GM19468 (cell line): Measurements from ENCODE around the gene BICD1.
"Not testable (repeated sequence)": the region's sequence is repeated elsewhere in the genome, so short reads cannot be mapped to it uniquely, and the experiment has no call there.

Source experiments
- ATAC-seq: cut with Tn5 transposase; IDR thresholded peaks from one replicate; pipeline ENCODE4 v1.9.1; 2021; ENCODE audit warnings: mild to moderate bottlenecking, moderate library complexity, moderate number of reproducible peaks; ENCODE audit not compliant: unreplicated experiment; ENCODE audit errors: extremely low read depth

The BICD1 gene

DNA sequence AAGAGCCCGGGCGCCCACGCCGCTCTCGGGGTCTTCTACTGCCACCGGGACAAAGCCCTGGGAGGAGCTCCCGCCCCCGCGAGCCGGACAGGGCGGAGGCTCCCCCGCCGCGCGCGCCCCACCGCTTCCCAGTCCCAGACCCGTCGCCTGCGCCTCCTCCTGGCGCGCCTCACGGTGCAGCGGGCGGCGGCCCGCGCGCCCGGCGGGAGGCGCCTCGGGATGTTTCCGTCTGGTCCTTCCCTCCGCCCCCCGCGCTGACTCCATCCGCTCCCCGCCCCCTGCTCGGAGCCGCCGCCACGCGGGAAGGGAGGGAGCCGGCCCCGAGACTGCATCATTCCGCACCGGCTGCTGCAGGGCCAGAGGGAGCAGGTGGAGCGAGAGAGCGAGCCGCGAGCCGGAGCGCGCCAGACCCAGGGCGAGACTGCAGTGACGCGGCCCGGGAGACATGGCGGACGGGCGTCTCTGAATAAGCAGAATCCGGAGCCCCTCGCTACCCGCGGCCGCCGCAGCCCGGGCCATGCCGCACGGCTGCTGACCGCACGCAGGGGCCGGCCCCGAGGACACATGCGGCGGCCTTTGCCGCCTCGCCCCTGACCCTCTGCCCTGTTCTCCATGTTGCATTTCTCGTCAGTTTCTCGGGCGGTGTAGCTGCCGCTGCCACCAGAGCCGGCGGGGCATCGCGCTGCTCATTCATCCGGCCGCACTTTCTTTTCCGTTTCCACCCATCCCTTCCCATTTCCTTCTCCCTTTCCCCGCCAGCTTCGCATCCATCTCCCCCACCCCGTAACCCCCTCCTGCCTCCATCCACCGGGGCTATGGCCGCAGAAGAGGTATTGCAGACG, at the start of gene BICD1:
Gene BICD1 (plus strand): TSS at position 331 of the 842 bp plus-strand sequence. CDS start 485 bp downstream, at position 816.
- ATAC-seq = peak; percentile 66

DNA sequence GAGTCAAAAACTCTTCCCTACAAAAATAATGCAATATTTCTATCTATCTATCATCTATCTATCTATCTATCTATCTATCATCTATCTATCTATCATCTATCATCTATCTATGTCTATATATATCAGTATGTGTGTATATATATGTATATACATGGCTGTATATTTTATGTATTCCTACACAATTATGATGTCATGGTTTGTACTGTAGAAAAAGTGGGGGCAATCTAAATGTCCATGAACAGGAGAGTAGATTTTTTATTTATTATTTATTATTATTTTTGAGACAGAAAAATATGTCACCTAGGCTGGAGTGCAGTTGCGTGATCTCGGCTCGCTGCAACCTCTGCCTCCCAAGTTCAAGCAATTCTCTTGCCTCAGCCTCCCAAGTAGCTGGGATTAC, 45.6 kb upstream of the BICD1 start:
- ATAC-seq = no peak

DNA sequence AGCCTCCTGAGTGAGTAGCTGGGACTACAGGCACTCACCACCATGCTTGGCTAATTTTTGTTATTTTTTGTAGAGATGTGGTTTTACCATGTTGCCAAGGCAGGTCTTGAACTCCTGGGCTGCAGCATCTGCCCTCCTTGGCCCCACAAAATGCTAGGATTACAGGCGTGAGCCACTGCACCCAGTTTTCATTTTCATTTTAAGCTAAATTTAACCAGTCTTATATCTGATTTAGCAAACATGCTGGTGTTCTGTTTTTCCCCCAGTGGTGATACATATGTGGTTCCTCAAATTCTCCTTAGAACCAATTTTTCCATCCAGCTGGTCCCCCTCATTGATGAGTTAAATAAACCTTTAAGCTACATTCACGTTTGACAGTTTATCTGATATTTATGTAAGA, 43.8 kb upstream of the BICD1 start:
- no peak for ATAC-seq

DNA sequence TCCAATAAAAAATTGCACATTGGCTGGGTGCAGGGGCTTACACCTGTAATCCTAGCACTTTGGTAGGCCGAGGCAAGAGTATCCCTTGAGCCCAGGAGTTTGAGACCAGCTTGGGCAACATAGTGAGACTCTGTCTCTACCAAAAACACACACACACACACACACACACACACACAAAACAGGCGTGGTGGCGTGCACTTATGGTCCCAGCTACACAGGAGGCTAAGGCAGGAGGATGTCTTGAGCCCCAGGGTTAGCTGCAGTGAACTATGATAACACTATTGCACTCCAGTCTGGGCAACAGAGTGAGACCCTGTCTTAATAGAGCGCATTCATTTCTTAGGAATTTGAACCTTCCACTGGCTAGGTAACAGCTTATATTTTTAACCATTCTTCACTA, 42.9 kb upstream of the BICD1 start:
- no peak for ATAC-seq

DNA sequence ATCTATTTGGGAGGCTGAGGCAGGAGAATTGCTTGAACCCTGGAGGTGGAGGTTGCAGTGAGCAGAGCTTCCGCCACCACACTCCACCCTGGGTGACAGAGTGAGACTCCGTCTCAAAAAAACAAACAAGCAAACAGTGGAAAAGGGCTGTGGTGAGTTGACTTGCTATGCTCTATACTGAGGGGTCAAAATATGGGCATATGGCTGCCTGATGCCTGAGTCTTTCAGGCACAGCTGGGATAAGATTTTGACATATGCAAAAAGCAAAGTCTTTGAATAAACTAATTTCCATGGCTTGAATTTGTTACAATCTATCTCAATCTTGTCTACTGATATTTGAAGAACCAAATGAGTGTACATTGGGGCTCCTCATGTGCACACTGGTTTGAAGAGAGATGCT, 40.4 kb upstream of the BICD1 start:
- no peak for ATAC-seq

DNA sequence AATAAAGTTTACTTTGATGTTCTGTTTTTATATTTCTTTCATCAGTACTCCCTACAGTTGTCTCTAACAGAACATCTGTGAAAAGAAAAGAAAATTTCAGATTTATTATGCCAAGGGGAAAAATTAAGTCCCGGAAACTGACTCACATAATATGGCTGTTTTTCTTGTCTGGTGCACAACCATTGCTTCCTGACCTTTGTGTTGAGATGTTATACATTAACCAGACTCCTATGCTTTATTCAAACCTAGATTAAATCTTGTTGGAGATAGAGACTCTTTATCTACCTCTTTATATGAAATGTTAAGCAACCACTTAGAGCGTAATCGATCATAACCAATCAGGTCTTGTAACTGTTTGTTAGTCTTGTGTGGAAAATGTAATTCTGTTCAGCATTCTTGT, 37.6 kb upstream of the BICD1 start:
- ATAC-seq = no peak

DNA sequence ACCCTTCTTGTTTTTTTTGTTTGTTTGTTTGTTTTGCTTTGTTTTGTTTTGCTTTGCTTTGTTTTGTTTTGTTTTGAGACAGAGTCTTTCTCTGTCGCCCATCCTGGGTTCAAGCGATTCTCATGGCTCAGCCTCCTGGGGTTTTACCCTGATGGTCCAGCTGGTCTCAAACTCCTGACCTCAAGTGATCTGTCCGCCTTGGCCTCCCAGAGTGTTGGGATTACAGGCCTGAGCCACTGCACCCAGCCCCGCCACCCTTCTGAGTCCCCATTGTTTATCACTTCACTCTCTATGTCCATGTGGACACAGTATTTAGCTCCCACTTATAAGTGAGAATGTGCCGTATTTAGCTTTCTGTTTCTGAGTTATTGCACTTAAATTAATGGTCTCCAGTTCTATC, 36.9 kb upstream of the BICD1 start:
- ATAC-seq = no peak

DNA sequence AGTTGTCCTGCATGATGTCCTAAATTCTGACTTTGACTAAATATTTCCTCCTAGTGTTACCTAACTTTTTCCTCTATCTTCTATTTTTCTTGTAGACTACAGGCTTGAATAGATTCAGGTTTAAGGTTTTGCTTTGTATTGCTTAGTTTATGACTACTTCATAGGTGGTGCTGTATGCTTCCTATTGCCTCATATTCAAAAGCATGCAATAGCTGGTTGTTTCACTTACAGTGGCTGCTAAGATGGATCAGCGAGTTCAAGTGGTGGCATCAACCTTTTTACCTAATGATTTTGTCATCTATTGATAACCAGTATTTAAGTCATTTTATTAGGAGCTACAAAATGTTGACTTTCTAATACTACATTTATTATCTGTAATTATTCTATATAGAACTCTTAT, 36.3 kb upstream of the BICD1 start:
- no peak for ATAC-seq

DNA sequence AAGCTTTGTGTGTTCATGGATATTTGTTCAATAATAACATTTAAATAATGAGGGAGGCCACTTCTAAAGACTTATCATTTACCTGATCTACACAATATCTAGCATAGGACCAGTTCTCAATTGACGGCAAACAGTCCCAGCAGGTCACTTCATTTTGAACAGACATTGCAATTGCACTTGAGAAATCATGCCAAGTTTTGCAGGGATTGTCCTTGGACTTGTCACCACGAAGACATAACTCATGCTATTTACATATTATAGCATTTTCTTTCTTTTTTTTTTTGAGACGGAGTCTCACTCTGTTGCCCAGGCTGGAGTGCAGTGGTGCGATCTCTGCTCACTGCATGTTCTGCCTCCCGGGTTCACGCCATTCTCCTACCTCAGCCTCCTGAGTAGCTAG, 34.5 kb upstream of the BICD1 start:
- ATAC-seq = no peak

DNA sequence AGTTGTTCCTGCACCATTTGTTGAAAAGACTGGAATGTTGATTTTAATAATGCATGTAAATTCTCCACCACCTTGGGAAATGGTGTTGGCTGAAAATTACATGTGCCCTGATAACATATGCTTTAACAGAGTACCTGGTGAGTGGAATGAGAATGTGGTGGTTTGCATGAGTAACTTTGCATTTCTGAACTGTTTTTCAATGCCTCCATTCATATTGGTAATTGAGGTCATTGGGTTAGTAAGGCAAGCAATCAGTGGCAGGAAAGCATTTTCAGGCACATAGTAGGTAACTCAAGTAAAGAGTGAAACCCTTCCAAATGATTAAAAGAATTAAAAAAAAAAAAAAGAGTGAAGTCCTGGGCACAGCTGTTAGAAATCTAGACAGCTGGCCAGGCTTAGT, 32.2 kb upstream of the BICD1 start:
- no peak for ATAC-seq

DNA sequence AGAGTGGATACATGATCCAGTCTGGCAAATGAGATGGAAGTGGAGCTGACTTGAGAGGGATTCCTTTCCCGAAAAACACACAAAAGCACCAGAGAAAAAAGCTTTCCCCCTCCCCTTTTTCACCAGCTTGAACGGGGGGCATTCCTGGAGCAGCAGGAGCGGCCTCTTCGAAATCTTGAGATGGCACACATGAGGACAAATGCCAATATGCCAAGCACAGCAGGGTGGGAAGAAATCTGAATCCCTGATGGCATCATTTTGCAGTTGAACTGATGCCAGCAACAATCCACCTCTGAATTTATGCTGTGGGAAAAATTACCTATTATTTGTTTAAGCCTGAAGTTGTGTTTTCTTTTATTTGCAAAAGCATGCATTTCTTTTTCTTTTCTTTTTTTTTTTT, 29.7 kb upstream of the BICD1 start:
- ATAC-seq = no peak

DNA sequence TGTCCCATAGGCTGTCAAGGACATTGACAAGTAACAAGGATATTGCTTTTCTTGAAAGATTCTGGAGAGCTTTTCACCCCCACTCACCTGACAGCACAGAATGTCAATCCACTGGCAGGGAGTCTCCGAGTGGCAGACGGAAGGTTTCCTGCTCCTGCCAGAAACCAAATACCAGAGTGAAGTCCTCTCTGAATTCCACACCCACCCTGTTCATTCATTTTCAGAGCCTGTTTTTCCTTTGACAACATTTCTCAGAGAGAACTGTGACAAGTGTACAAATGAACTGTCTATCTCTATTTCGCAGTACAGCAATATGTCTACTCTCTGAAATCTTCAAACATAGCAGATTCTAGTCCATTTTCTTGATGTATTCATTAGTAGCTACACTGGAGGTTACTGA, 26.2 kb upstream of the BICD1 start:
- no peak for ATAC-seq

DNA sequence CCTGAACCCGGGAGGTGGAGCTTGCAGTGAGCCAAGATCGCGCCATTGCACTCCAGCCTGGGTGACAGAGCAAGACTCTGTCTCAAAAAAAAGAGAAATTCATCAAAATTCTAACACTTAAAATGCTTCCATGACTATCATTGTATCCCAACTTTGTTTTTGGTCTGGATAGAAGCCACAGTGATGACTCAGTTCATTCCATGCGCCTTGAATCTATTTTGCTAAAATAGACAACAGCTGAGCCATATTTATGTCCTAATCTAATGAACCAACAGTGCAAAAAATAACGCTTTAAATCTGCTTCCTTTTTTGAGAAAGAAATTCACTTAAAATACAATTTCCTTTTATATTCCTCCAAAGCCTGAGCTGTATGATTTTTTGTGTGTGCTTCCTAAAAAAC, 23.2 kb upstream of the BICD1 start:
- no peak for ATAC-seq

DNA sequence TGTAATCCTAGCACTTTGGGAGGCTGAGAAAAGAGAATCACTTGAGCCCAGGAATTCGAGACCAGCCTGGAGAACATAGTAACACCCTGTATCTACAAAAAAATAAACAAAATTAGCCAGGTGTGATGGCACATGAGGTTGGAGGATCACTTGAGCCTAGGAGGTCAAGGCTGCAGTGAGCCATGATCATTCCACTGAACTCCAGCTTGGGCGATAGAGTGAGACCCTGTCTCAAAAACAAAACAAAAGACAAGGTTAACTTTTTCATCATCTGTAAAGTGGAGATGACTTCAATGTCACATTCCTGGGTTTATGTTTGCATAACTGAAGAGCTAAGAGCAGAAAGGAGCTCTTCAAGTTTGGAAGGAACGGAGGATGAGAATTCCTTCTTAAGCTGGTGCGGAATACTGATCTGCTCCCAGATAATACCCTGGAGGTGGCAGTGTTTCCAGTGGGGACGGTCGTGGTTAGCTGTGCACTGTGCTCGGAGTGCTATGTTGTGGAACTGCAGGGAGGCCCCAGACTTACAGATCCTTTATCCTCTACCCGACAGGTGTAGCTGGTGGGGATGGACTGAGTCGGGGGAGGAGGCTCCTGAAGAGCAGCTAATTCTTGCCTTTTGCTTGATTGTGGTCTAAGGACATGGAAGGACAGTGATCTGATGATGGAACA, 22.5 kb upstream of the BICD1 start:
- no peak for ATAC-seq

DNA sequence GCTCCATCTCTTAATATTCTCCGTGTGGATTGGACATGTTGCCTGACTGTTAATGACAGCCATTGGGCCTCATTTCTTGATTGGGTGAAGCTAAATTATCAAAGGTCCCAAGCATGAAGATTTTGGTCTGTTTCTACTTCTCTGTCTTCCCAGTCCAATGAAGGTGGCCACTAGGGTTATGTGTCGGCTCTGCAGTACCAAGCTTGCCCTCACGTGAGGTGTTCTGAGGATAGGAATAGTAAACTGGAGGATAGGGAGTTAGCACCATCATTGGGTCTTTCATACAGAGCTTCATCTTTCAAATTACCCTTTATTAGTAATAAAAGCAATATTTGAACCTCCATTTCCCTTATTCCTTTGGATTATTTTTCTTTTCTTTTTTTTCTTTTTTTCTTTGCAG, 21.9 kb upstream of the BICD1 start:
- ATAC-seq = no peak

DNA sequence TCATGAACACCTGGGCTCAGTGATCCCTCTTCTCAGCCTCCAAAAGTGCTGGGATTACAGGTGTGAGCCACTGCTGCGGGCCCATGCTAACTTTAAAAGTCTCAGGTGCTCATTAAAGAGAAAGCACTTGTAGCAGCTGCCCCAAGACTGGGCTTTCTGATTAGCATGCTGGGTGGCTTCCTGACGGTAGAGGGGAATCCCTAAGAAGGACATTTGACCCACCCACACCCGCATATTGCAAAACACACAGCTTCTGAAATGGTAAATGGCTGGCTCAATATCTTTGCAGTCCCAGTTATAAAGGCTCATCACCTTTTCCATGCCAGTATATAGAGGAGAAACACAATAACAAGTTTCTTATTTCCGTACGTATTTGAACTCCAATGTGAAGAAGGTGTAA, 19.3 kb upstream of the BICD1 start:
- no peak for ATAC-seq

DNA sequence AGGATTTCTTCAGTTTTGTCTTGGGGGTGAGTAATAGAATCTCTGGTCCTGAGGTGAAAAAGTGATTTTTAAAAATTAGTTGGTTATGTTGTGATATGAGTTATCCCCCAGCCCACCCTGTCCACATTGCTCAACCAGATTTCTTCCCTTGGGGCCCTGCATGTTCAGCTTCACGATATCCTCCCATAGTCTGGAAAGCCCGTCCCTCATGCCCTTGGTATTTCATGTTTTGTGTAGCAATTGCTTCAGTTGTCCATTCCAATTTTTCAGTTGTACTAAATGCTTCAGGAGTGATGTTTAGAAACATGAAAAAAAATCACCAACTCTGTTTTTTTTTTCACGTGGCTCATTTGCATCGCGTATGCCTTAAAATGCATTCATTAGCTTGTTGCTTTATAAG, 17.5 kb upstream of the BICD1 start:
- no peak for ATAC-seq

DNA sequence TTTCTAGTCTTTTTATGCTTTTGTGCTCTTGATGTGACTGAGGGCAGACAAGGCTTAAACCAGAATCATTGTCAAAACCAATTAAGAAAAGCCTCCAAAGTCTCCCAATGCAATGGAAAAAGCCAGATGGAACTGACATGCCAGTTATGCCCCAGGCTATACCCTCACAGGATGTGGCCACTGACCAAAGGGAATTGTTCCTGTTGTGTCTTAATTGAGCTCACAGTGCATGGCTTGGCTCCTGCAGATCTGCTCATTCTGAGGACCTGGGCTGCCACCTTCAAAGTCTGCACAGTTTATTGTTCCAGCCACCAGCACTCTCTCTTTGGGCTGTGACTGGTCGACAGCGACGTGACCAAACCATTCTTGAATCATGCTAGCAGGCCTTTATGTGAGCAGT, 17.1 kb upstream of the BICD1 start:
- ATAC-seq = no peak

DNA sequence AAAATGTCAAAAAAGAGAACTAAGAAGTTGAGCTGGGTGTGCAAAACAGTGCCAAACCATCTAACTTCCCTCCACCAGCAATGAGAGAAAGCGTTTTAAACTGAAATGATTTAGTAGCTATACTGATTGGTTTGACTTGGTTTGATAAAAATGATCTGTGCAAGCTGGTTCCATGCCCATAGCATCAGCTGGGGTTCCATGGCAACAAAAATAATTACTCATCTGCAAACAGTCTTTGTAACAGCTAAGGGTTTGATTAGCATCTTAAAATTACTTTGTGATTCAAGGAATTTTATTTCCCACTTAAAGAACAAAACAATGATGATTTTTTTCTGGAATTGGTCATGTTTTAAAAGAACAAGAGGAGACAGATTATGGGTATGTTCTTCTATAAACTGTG, 15.0 kb upstream of the BICD1 start:
- ATAC-seq = no peak

DNA sequence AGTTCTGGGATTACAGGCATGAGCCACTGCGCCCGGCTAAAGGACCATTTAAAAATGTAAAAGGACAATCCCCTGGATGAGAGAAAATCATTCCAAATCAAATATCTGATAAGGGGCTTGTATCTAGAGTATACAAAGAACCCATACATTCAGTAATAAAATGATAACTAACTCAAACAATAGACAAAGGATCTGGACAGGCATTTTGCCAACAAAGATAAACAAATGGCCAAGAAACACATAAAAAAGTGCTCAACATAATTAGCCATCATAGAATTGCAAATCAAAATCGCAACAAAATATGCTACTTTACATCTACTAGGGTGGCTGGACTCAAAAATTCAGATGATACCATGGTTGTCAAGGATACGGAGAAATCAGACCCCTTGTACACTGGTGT, 8.5 kb upstream of the BICD1 start:
- no peak for ATAC-seq

DNA sequence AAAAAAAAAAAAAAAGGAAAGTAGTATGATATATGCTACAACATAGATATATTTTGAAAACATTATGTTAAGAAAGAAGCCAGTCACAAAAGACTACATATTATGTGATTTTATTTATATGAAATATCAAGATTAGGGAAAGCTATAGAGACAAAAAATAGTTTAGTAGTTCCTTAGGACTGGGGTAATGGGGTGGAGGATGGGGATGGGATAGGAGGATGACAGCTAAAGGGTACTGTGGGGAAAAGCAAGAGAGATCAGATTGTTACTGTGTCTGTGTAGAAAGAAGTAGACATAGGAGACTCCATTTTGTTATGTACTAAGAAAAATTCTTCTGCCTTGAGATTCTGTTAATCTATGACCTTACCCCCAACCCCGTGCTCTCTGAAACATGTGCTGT, 7.4 kb upstream of the BICD1 start:
- not testable (repeated sequence) for ATAC-seq

DNA sequence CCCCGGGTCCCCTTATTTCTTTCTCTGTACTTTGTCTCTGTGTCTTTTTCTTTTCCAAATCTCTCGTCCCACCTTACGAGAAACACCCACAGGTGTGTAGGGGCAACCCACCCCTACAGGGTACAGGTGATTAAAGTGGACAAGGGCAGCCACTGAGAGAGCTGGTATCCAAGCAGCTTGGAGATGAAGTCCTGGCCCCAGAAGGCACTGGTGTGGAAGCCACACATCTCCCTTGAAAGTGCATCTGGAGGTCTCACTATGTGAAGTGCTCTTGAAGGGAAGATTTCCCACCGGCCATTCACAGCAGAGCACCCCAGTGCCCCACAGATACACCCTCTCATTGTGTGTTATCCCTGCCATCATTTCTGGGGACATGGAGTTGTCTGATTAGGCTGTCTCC, 6.3 kb upstream of the BICD1 start:
- no peak for ATAC-seq
